GM19395 (cell line): ENCODE results near the gene TP53TG5.

ENCODE experiments used
- ATAC-seq: cut with Tn5 transposase; IDR thresholded peaks from one replicate; pipeline ENCODE4 v1.9.1; 2021; ENCODE audit warnings: mild to moderate bottlenecking, moderate library complexity; ENCODE audit not compliant: unreplicated experiment

TP53TG5 gene

DNA sequence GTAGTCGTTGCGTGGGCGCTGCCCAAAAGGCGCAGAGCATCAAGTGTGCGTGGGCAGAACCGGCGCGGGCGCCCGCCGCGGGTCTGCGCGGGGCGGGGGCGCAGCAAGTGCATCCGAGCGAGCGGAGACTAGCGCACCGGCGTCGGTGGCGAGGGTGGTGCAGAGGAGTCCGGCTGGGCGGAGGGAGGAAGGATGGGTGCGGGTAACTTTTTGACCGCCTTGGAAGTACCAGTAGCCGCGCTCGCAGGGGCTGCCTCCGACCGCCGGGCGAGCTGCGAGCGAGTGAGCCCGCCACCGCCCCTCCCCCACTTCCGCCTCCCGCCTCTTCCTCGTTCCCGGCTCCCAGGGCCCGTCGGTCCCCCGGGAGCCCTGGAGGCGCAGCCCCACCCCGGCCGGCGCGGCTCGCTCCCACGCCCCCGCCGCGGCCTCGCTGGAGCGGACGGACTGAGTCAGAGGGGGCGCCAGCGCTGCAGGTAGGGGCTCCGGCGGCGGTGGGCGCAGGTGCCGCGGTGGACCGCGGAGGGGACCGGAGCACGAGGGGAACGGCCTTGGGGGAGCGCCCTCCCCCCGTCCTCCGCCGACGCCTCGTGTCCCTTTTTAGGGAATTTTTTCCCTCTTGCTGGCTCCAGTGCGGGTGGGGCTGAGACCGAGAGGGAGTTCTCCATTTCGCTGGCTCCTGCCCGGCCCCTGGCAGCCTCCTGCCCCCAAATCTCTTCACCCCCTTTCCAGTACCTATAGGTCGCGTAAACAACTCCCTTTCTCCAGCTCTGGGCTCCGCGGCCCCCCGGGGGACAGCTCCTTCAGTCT lies 28.3 kb upstream of the TP53TG5 start:
- ATAC-seq = no peak

- no peak for ATAC-seq
These were observed 27.6 kb upstream of the TP53TG5 start for GRCh38 chr20:45405571-45406259.

DNA sequence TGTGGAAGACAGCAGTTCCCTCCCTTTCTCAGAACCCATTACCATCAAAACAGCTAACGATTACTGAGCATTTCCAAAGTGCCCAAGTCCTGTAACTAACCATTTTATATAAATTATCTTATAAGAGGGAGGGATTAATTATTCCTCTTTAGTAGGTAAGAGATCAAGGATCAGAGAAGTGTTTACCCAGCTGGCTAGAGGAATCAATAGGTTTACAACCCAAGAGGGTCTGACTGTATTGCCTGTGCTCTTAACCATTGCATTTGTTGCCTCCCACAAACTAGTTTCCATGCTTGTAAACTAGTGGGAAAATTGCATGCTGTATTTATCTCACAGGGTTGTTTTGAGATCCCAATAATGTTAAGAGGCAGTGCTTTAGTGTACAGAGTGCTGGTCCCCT lies 26.3 kb upstream of the TP53TG5 start:
- ATAC-seq = no peak

DNA sequence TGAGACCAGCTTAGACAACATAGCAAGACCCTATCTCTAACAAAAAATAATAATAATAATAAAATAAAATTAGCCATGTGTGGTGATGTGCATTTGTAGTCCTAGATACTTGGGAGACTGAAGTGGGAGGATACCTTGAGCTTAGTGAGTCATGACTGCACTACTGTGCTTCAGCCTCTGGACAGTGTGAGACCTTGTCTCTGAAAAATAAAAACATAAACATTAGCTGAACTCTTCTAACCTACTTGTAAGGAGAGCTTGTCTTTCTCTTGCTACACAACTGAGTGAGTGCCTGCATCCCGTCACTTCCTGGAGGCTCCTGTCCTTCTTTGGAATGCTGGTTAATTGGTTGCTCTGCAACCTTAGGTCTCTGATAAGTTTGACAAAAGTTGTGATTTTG lies 24.8 kb upstream of the TP53TG5 start:
- ATAC-seq = no peak

GRCh38 chr20:45400346-45401031 lies 22.4 kb upstream of the TP53TG5 start:
- ATAC-seq = no peak

GRCh38 chr20:45399018-45399417 lies 20.9 kb upstream of the TP53TG5 start:
- no peak for ATAC-seq

DNA sequence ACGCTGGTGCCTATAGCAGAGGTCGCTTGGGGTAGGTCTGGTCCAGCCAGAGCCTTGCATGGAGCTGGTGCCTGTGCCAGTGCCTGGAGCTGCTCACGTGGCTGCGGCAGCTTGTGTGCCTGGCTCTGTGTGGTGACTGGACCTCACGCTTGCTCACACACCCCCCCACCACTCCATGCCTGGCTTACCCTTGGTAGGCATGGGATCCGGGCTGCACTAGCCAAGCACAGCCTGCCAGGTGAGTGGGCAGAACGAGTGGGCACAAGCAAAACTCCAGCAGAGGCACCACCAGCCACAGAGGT lies 16.9 kb upstream of the TP53TG5 start:
- no peak for ATAC-seq

- no peak for ATAC-seq
These were observed 16.3 kb upstream of the TP53TG5 start for GRCh38 chr20:45394221-45395113.

GRCh38 chr20:45392733-45393132 lies 14.6 kb upstream of the TP53TG5 start:
- ATAC-seq = no peak

GRCh38 chr20:45391559-45391958 lies 13.4 kb upstream of the TP53TG5 start:
- no peak for ATAC-seq

- no peak for ATAC-seq
These were observed 12.8 kb upstream of the TP53TG5 start for GRCh38 chr20:45390931-45391330.

DNA sequence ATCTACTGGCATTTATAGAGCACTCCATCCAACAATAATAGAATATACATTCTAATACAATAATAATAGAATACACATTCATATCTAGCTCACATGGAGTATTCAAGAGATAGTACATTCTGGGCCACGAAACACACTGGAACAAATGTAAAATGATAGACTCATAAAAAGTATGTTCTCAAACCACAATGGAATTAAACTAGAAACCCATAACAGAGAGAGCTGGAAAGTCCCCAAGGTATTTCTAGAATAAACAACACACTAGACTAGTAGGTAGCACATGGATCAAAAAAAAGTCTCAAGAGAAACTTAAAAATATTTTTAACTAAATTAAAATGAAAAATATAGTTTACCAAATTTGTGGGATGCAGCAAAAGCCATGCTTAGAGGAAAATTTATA lies 9.1 kb upstream of the TP53TG5 start:
- ATAC-seq = no peak

DNA sequence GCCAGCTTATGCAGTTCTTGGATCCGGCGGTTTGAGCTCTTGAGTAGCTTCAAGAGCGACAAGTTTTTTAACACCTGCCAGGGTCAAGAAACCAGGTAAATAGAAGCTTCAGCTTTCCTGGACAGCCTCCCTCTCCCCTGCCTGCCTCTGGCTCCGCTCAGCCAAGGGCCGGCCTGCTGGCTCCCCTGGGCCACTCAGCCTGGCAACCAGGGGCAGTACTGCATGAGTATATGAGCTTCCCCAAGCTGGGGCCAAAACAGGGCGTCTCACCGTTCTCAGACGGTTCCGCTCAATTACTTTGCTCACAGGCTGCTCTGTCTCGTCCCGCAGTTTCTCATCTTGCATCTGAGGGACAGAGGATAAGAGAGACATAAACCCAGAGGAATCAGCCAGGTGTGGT lies 856 bp downstream of the TP53TG5 start:
- ATAC-seq = no peak

- no peak for ATAC-seq
These were observed 3.2 kb downstream of the TP53TG5 start for GRCh38 chr20:45374966-45375365.

DNA sequence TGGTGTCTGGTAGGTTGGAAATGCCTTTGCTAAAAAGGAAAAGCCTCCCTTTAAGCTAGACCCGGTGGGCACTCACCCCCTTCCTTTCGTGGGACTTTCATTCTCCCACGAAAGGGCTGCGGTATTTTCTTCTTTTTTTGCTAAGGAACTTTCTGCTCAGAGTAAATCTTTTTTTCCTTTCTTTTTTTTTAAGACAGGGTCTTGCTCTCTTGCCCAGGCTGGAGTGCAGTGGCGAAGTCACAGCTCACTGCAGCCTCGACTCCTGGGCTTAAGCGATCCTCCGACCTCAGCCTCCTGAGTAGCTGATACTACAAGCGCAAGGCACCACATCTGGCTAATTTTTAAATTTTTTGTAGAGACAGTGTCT lies 4.0 kb downstream of the TP53TG5 start:
- no peak for ATAC-seq

DNA sequence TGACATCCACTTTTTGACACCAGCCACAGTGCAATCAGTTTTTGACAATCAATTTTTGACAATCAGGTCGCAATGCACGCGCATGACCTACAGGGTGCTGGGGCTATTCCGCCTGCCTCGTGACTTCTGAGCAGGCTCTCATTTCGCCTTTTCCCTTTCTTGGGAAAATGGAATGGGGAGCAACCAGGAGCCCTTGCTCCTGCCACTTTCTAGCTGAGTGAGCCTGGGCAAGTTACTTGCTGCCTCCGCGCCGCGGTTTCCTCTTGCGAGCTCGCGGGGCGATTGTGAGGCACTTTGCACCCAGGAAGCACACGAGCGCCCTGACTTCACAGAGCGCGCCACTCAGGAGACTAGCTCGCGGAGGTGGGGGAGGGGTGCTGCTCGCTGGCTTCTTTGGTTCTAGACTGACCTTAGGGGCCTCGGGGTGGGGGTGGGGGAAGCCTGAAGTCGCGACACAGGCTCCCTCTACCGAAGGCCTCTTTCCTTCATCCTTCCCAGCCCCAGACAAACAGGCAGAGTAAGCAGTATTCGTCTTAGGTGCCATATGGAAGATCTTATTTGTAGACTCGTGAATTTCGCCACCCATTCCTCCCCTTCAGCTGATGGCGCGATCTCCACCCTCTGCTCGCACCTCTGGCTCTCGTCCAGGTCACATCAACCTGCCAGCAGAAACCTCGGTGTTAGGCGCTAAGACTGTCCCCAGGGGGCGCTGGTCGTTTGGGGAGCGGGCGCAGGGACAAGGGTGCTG lies 4.6 kb downstream of the TP53TG5 start:
- peak; percentile 76 for ATAC-seq

- no peak for ATAC-seq
These were observed 5.3 kb downstream of the TP53TG5 start for GRCh38 chr20:45372646-45373352.

DNA sequence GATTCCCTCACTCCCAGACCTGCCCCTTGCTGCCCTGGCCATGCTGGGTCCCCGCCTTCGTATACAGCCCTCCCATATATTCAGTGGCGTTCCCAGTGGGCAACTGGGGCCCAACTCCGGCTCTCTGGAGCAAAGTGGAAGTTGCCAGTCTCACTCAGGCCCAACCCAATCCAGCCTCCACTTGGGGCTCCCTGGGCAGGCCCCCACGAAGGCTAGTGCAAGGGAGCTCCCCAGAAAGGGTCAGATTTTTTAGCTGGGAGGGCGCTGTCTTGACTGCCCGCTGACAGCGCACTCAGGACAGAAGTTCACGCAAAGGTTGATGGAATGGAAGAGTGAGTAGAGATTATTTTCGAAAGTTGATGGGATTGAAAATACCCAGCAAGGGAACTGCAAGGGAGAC lies 5.9 kb downstream of the TP53TG5 start:
- ATAC-seq = no peak

DNA sequence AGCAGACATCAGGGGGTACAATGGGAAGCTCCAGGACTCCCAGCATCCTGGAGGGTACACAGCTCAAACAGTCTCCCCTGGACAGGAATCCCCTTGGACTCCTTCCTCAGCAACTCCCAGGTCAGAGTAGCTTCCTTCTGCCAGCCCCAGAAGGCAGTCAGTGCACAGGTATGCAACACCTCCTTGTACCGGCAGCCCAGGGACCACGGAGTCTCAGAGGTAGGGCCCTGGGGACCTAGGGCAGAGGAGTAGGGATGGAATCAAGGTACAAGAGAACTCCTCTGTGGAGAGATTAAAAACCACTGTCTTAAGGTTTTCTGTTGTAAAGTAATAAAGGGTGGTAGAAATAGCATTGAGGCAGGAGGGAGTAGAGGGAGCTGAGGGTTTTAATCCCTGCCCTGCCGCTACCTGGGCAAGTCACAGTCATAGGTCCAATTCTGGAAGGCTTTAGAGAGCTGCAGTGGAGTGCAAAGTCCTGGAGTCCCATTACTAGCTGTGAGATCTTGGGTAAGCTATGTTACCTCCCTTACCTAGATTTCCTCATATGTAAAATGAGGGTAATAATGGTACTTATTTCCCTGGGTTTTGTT lies 7.5 kb downstream of the TP53TG5 start:
- no peak for ATAC-seq
